Motor neuron (in vitro differentiated cells): ENCODE data around the gene AFF1. TPM values are rescaled to one million over a fixed set of nuclear protein-coding genes. Genes with fewer than 3 reads are reported as not detected.

Source experiments
- ATAC-seq, 8 experiments: fragments of 200-7000 bp; cut with Tn5 transposase; replicated peaks in 6 of 8; 2 replicates each; pipeline ENCODE4 v1.8.0; 2021; ENCODE audit warnings: mild to moderate bottlenecking in 8 of 8, moderate library complexity in 8 of 8
- H3K27ac ChIP-seq, 2 donors: fragments of 250-450 bp; sonication (Bioruptor Pico); 2 replicates each; pipeline ENCODE4 v1.9.0; 2021; ENCODE audit warnings: antibody characterized with exemption in 2 of 2, mild to moderate bottlenecking in 2 of 2, moderate library complexity in 1 of 2
- H3K4me1 ChIP-seq, 2 donors: fragments of 250-450 bp; sonication (Bioruptor Pico); replicated peaks in 1 of 2; 2 replicates each; pipeline ENCODE4 v1.6.1; 2021; ENCODE audit warnings: antibody characterized with exemption in 2 of 2, mild to moderate bottlenecking in 2 of 2, moderate library complexity in 1 of 2
- H3K4me3 ChIP-seq, 5 donors: fragments of 250-450 bp; sonication (Bioruptor Pico); 2 replicates each; pipeline ENCODE4 v1.9.0; 2021; ENCODE audit warnings: antibody characterized with exemption in 5 of 5, mild to moderate bottlenecking in 5 of 5, moderate library complexity in 4 of 5
- WGBS, 10 experiments: fragments of 450-650 bp; shearing (Covaris generic); methylation state at CpG; one replicate each; pipeline ENCODE4 v1.0.0; 2022; 5-methylcytosine and 5-hydroxymethylcytosine counted together
- in situ Hi-C, 9 experiments: fragments of 400-800 bp; cut with MboI; loops; one replicate each; pipeline ENCODE4 v1.15.0; 2021; ENCODE audit warnings: low sequenced_read_pairs in 9 of 9, low pct_unique_long_range_greater_than_20kb in 2 of 9; ENCODE audit not compliant: unreplicated experiment in 9 of 9
- total RNA-seq, 8 experiments: library from RNA; unstranded; fragments of 300-600 nt; gene quantifications; 2 replicates each; pipeline versions ENCODE4 v1.2.3 to v1.2.4, GENCODE V29; 2022

The AFF1 gene
- total RNA-seq, 8 experiments from 2014 or later: 7.7 to 47.0 (median 15.8) TPM

- 90 to 100% (median 99%) methylated on average over 2 to 10 of the region's 12 CpGs for WGBS, 10 experiments
- Histone ChIP-seq H3K4me1 (peaks cover 9 to 13% of the 10 kb centered on the region in 2 donors), H3K27ac (no peak overlapping the region), H3K4me3 (no peak overlapping the region)
- ATAC-seq: no peak
- in situ Hi-C loops: loop anchor here in 6 of 9 experiments (25.0 kb wide), 2 partner anchors 149 to 599 kb away; partner anchors contain the start of gene AFF1 (in 6 of the 6)
These were observed 151.5 kb downstream of the AFF1 start for GRCh38 chr4:87086143-87086805.

- 40 to 100% (median 71%) methylated on average over 1 of the region's 1 CpG; no CpG with 5 or more reads in 5 of the 10 experiments for WGBS, 10 experiments
These were observed 152.2 kb downstream of the AFF1 start for GRCh38 chr4:87087015-87087414.

GRCh38 chr4:87087420-87087819 lies 152.6 kb downstream of the AFF1 start:
- peak in 5 of 8 experiments; percentile 88 to 98 (median 96) for ATAC-seq

More at GRCh38 chr4:87087015-87087414, 152.2 kb downstream of the AFF1 start:
- in situ Hi-C loops: loop anchor here in 6 of 9 experiments (25.0 kb wide), 2 partner anchors 150 to 600 kb away; partner anchors contain the start of gene AFF1 (in 6 of the 6)
- H3K27ac ChIP-seq: peak overlapping the region in 1 of 2 donors; percentile 35
- peaks cover 9 to 13% of the 10 kb centered on the region in 2 donors for H3K4me1 ChIP-seq
- H3K4me3 ChIP-seq: no peak overlapping the region
- no peak for ATAC-seq

GRCh38 chr4:87088186-87088585 lies 153.4 kb downstream of the AFF1 start:
- H3K27ac ChIP-seq: no peak overlapping the region
- H3K4me3 ChIP-seq: no peak overlapping the region
- peaks cover 13 to 14% of the 10 kb centered on the region in 2 donors for H3K4me1 ChIP-seq
- in situ Hi-C loops: loop anchor here in 6 of 9 experiments (25.0 kb wide), 2 partner anchors 151 to 601 kb away; partner anchors contain the start of gene AFF1 (in 6 of the 6)
- WGBS, 10 experiments: 86 to 100% (median 100%) methylated on average over 1 to 8 of the region's 8 CpGs
- no peak for ATAC-seq

More at GRCh38 chr4:87087420-87087819, 152.6 kb downstream of the AFF1 start:
- Histone ChIP-seq H3K4me3 (no peak overlapping the region), H3K4me1 (peaks cover 9 to 13% of the 10 kb centered on the region in 2 donors), H3K27ac (no peak overlapping the region)
- in situ Hi-C loops: loop anchor here in 6 of 9 experiments (25.0 kb wide), 2 partner anchors 150 to 600 kb away; partner anchors contain the start of gene AFF1 (in 6 of the 6)
- WGBS, 10 experiments: 25 to 100% (median 70%) methylated on average over 1 of the region's 1 CpG; no CpG with 5 or more reads in 6 of the 10 experiments

GRCh38 chr4:87089368-87089767 lies 154.6 kb downstream of the AFF1 start:
- H3K27ac ChIP-seq: no peak overlapping the region
- ATAC-seq: no peak
- H3K4me3 ChIP-seq: no peak overlapping the region
- peaks cover 13 to 17% of the 10 kb centered on the region in 2 donors for H3K4me1 ChIP-seq
- in situ Hi-C loops: loop anchor here in 6 of 9 experiments (25.0 kb wide), 2 partner anchors 152 to 602 kb away; partner anchors contain the start of gene AFF1 (in 6 of the 6)
- 44 to 96% (median 88%) methylated on average over 1 to 3 of the region's 3 CpGs; no CpG with 5 or more reads in 1 of the 10 experiments for WGBS, 10 experiments

GRCh38 chr4:87090305-87090704 lies 155.5 kb downstream of the AFF1 start:
- H3K27ac ChIP-seq: no peak overlapping the region
- in situ Hi-C loops: loop anchor here in 7 of 9 experiments (10.0 to 25.0 kb wide), 3 partner anchors 153 to 603 kb away; partner anchors contain the start of gene AFF1 (in 6 of the 7)
- no peak overlapping the region for H3K4me3 ChIP-seq
- no peak for ATAC-seq
- WGBS, 10 experiments: 67 to 100% (median 91%) methylated on average over 2 to 3 of the region's 3 CpGs; no CpG with 5 or more reads in 1 of the 10 experiments
- peaks cover 13 to 17% of the 10 kb centered on the region in 2 donors for H3K4me1 ChIP-seq

- Histone ChIP-seq H3K4me1 (peaks cover 4 to 8% of the 10 kb centered on the region in 2 donors), H3K4me3 (no peak overlapping the region), H3K27ac (no peak overlapping the region)
- 0 to 100% (median 93%) methylated on average over 1 to 2 of the region's 4 CpGs; no CpG with 5 or more reads in 2 of the 10 experiments for WGBS, 10 experiments
- in situ Hi-C loops: loop anchor here in 7 of 9 experiments (10.0 to 25.0 kb wide), 3 partner anchors 155 to 605 kb away; partner anchors contain the start of gene AFF1 (in 6 of the 7)
- ATAC-seq: peak in 6 of 8 experiments; percentile 67 to 96 (median 77)
These were observed 157.8 kb downstream of the AFF1 start for GRCh38 chr4:87092389-87093141.

GRCh38 chr4:87093443-87094123 lies 158.8 kb downstream of the AFF1 start:
- 17 to 100% (median 74%) methylated on average over 1 to 3 of the region's 4 CpGs; no CpG with 5 or more reads in 1 of the 10 experiments for WGBS, 10 experiments
- H3K4me3 ChIP-seq: no peak overlapping the region
- H3K27ac ChIP-seq: no peak overlapping the region
- peaks cover 0 to 8% of the 10 kb centered on the region in 2 donors for H3K4me1 ChIP-seq
- in situ Hi-C loops: loop anchor here in 7 of 9 experiments (10.0 to 25.0 kb wide), 3 partner anchors 156 to 606 kb away; partner anchors contain the start of gene AFF1 (in 6 of the 7)
- peak; percentile 42 to 83 (median 74) for ATAC-seq

GRCh38 chr4:87097075-87097474 lies 162.3 kb downstream of the AFF1 start:
- no peak overlapping the region for H3K4me3 ChIP-seq
- H3K27ac ChIP-seq: no peak overlapping the region
- WGBS, 10 experiments: 0 to 72% (median 60%) methylated on average over 1 to 4 of the region's 4 CpGs; no CpG with 5 or more reads in 3 of the 10 experiments
- in situ Hi-C loops: loop anchor here in 7 of 9 experiments (10.0 to 25.0 kb wide), 3 partner anchors 160 to 610 kb away; partner anchors contain the start of gene AFF1 (in 6 of the 7)
- ATAC-seq: no peak
- H3K4me1 ChIP-seq: peaks cover 0 to 8% of the 10 kb centered on the region in 2 donors

GRCh38 chr4:87100168-87100567 lies 165.4 kb downstream of the AFF1 start:
- no peak overlapping the region for H3K27ac ChIP-seq
- in situ Hi-C loops: loop anchor here in 1 of 9 experiments (25.0 kb wide), 1 partner anchor 163 kb away; the partner anchor contains the start of gene AFF1
- peak in 3 of 8 experiments; percentile 83 to 92 (median 90) for ATAC-seq
- H3K4me1 ChIP-seq: no peaks in the 10 kb centered on the region
- H3K4me3 ChIP-seq: no peak overlapping the region
- WGBS, 10 experiments: 0 to 38% (median 0%) methylated on average over 1 of the region's 1 CpG; no CpG with 5 or more reads in 7 of the 10 experiments

GRCh38 chr4:87101543-87102199 lies 166.9 kb downstream of the AFF1 start:
- in situ Hi-C loops: loop anchor here in 1 of 9 experiments (25.0 kb wide), 1 partner anchor 164 kb away; the partner anchor contains the start of gene AFF1
- Histone ChIP-seq H3K27ac (no peak overlapping the region), H3K4me3 (no peak overlapping the region), H3K4me1 (no peaks in the 10 kb centered on the region)
- no peak for ATAC-seq
- WGBS, 10 experiments: 75 to 100% (median 90%) methylated on average over 2 to 7 of the region's 7 CpGs
